ENCODE measurements around the gene MRGPRD.
"Not testable (repeated sequence)": the region's sequence is repeated elsewhere in the genome, so short reads cannot be mapped to it uniquely, and the experiment has no call there.

MRGPRD gene

DNA sequence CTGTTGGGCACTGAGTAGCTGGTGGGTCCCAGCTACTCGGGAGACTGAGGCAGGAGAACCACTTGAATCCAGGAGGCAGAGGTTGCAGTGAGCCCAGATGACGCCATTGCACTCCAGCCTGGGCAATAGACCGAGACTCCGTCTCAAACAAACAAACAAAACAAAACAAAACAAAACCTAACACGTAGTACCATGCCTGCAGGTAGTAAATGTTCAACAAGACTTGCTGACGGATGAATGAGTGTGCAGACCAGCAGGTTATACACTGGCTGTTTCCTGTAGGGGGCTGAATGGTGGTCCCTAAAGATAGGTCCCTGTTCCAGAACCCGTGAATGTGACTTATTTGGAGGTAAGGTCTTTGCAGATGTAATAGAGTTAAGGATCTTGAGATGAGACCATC lies 12.8 kb upstream of the MRGPRD start:
- no peak for DNase-seq

DNA sequence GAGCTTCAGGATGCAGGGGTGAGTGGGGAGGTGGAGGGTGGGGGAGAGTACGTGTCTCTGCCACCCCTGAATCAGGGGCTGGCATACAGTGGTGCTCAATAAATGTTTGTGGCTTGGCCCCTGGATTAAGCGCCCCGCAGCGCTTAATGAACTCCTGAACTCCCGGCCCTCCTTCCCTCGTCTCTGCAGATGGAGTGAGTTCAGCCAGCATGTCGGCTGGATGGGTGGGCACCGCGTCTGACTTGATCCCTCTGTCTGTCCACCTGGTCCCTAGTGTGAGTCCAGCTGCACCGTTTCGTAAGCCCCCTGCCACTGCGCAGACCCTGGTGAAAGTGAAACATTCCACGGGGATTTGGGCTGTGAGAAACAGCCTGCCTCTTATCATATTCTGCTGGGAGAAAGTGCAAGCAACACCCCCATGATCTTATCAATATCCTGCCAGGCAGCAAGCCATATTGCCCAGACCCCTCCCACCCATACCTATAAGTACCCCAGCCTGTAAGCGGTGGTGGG lies 12.0 kb upstream of the MRGPRD start:
- DNase-seq: no peak

DNA sequence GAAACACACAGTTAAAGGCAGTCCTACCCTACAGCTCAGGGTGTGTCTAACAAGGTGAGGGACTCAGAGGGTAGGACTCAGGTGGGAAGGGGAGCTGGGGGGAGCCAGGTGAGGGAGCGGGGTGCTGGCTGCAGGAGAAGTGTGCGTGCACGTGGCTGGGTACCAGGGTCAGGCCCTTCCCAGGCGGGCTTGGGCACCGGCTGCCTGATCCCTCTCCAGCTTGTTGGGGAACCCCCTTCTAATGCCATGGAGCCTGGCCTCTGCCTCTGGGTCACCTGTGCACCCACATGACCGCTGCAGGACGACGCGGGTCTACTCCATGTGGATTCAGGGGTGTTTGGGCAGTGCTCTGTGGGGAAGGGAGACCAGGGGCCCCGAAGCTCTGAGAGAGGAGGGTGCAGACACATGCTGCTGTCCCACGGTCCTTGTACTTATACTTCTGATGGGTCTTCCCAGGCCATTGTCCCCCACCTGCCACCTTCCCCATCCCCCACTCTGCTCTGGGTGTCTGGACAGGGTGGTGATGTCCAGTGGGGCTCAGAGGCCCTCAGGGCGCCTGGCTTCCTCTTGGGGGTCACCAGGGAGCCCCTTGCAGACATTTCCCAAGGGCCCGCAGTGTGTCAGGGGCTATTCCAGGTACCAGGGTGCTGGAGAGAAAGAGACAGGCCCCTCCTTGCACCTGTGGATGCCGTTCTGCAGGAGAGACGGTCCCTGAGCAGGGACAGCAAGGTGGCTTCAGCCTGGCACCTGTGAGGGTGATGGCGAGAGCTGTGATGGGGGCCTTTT lies 10.4 kb upstream of the MRGPRD start:
- no peak for DNase-seq

DNA sequence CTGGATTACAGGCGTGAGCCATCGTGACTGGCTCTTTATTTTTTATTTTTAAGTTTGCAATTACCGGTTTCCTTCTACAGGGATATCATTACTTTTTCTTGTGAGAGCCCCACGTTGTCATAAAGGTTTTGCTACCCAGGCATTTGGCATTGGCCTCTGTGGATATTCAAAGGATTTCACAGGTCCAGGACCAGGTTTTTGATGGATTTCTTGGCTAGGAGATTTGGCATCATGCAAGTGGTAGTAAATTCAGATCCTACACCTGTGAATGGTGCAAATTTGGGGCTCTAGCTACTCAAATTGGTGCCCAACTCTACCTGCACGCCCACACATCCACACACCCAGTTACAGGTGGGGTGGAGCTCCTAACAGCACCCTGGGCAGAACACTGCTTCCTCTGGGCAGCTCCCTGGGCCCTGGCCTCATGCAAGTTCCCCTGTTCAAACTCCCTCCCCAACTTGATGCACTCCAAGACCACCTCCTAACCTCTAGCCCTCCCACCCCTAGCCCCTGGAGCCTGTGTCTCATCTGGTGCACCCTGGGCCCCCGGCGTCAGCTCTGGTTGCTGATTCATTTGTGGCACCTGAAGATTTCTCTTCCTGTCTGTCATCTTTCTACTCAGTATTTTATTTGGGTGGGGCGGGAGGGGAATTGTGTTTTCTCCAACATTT lies 9.3 kb upstream of the MRGPRD start:
- DNase-seq: no peak

DNA sequence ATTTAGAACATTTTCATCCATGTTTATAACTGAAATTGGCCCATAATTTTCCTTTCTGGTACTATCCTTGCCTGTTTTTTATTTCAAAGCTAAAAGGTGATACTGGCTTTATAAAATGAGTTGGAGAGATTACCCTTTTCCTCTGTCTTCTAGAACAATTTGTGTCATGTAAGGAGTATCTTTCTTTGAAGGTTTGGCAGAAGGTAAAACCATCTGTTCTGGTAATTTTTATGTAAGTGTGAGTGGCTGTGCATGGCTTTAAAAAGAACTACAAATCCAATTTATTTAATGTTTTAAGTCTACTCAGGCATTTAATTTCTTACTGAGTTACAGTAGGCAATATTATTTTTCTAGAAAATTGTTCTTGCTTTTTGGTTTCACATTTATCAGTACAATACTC lies 7.7 kb upstream of the MRGPRD start:
- DNase-seq: no peak

DNA sequence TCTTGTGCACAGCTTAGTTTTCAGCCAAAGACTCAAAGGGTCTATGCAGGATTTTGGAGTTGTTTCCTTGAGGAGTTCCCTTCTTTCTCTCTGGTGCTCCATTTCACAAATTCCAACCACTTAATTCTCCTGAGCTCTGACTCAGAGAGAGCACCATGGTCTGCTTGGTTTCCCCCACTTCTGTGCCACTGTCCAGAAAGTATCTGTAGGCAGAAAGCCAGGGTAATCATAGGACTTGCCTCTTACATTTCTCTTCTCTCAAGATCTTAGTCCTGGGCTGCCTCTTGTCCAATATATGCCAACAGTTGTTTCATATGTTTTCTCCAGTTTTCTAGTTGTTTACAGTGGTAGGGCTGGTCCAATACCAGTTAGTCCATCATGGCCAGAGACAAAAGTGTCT lies 6.4 kb upstream of the MRGPRD start:
- DNase-seq: no peak

DNA sequence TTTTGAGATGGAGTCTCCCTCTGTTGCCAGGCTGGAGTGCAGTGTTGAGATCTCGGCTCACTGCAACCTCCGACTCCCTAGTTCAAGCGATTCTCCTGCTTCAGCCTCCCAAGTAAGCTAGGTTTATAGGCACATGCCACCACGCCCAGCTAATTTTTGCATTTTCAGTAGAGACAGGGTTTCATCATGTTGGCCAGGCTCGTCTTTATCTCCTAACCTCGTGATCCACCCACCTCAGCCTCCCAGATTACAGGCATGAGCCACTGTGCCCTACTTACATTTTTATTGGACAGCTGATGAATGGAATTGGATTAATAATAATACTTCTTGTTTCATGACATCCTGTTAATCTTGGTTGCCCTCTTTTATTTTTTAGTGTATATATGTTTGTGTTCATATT lies 3.0 kb upstream of the MRGPRD start:
- no peak for DNase-seq

DNA sequence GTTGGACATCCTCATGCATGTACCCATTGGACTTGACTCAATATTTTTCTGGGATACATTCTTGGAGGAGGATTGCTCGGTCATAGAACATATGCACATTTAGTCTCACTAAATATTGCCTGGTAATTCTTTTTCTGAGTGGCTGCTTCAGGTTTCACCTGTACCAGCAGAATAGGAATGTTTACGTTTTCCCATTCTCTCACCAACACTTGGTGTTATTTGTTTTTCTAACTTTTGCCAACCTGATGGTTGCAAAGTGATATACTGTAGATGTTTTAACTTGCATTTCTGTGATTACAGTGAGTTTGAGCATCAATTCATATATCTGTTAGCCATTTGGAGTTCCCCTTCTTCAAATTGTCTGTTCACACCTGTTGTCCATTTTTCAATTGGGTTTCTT lies 1.3 kb upstream of the MRGPRD start:
- DNase-seq: no peak

DNA sequence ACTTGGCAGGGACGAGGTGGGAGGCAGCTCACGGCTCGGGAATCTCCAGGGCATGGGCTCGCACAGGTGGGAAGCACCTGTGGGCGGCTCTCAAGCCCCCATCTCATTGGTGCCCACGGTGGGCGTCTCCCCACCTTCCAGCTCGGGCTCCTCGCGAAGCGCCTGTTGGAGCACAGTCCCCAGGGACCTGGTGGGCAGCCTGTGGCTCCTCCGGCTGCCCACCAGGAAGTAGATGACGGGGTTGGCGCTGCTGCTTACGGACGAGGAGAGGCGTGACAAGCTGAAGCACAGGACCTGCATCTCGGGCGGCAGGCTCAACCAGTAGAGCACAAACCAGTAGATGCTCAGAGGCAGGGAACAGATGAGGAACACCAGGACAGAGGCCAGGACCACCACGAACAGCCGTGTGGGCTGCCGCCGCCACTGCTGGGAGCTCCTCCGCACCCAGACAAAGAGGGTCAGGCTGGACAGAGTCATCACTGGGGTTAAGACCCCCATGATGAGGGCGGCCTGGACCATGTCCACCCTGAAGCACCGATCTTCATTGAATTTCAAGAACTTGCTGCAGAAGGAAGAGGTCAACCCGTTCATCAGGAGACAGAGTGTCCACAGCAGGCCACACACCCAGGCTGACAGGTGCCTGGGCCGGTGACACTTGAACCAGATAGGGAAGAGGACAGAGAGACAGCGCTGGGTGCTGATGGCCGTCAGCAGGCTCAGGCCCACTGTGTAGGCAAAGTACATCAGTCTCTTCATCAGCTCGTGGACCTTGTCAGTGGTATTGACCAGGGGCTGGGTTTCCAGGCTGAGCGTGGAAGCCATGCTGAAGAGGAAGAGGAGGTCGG lies 633 bp downstream of the MRGPRD start:
- DNase-seq: no peak

DNA sequence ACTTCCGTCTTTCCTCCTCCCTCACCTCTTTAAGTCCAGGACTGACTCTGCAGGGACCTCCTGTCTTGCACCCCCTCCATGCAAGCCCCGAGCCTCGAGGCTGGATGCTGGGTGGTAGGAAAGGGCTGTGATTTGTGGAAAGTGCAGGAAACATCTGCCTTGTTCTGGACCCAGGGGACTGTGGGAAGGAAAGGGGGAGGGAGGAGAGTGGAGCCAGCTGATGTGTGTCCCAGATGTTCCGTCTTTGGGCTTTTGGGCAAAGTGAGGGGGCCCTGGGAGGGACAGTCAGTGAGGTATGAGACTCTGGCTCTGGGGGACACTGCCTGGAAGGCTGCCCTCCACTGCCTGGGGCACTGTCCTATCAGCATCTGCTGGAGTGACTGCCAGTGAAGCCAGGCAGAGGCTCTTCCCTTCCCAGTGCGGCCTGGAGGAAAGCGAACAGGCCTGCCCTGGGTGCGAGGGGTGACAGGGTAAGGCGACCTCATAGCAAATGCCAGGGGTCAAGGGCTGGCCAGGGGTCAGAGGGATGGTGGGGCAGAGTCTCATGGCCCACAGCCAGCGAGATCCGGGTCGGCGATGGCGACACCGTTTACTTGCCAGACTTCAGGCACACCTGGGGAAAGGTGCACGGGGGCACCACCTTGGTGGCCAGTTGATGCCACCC lies 1.7 kb downstream of the MRGPRD start:
- DNase-seq: no peak

DNA sequence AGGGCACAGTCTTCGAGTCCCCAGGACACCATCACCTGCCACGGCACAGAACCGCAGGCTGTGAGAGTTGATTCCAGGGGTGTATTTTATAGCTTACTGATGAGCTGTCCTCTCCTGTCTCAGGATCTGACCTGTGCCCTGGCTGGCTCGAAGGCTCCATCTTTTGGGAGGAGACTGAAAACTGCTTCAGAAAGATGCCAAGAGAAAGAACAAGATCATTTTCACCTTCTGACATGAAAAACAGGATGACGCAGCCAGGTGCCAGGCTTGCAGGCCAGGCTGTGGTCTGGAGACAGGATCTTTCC lies 2.2 kb downstream of the MRGPRD start:
- no peak for DNase-seq

DNA sequence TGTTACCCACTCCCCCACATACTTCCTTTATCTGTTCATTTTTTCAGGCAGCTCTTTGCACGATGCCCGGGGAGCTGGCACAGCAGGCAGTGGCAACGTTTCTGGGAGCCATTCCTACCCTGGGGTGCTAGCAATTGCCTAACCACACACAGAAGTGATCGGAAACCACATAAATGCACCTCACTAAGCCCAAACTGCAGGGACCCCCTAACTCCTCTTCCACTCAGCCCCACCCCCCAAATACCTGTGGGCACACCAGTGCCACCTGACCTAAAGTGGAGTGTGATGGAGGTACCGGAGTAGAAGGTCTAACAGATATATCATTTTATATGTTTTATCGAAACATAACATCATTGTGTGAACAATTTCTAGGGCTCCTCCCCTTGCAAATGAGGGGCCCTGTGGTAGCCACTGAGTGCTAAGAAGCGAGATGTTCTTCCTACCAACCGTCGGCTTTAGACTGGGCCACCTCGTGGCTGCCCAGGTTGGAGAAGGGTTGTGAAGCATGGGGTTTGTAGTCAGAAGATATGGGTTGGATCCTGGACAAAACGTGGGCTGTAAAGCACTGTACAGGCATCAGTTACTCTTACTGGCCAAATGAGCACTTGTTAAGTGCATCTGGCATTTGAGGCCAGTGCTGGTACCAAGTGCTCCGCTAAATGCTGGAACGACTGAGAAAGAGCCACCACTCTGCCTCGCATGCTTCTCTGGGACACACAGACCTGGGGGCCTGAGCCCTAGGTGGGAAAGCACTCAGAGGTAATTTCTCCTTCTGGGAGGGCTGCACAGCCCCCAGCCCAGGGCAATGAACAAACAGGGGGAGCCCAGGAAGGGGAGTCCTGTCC lies 2.8 kb downstream of the MRGPRD start:
- no peak for DNase-seq

DNA sequence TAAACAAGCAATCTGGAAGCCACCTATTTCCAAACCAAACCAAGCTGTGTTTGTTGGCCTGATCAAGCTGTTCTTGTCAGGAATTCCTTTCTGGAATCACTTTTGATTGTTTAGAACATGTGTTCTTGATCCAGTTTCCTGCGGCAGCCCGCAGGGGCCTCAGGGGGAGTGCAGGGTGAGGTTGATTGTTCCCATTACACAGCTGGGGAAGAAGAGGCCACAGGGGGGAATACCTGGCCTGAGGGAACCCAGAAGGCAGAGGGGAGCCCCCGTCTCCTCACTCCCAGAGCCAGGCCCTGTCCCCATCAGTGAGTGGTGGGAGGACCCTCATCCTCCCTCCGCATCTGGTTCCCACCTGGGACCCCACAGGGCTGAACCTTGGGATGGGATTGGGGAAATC lies 4.2 kb downstream of the MRGPRD start:
- DNase-seq: no peak

DNA sequence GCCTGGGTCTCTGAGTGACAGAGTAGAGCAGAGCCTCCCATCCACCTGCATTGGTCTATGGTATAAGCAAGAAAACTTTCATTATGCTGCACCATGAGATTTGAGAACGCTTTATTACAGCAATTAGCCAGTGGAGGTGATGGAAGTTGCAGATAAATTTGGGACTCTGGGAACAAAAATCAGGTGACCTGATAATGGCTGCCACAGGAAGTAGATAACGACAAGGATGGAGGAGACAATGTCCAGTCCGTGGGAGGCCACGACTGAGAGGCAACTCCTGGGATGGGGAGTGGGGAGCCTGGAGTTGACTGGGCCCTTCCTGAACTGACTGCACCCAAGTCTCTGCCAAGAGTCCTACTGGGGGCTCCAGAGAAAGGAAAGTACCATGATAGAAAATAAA lies 4.7 kb downstream of the MRGPRD start:
- no peak for DNase-seq

DNA sequence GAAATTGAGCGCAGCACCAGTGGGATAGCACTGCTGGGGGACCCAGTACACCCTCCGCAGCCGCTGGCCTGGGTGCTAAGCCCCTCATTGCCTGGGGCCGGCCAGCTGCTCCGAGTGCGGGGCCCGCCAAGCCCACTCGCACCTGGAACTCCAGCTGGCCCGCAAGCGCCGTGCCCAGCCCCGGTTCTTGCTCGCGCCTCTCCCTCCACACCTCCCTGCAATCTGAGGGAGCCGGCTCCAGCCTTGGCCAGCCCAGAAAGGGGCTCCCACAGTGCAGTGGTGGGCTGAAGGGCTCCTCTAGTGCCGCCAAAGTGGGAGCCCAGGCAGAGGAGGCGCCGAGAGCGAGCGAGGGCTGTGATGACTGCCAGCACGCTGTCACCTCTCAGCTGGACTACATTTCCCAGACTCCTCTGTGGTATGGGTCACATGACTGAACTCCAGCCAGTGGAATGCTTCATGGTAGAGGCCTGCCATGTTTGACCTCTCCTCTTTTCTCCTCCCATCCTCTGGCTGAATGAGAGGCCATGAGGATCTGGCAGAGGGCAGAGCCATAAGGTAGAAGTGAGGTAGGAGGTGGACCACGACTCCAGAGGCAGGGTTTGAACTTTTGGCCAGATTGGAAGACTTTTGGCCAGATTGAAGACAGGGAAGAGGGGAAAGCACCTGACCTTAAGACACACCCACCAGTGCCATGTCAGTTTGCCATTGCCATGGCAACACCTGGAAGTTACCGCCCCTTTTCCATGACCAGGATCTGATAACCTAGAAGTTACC lies 6.2 kb downstream of the MRGPRD start:
- no peak for DNase-seq

DNA sequence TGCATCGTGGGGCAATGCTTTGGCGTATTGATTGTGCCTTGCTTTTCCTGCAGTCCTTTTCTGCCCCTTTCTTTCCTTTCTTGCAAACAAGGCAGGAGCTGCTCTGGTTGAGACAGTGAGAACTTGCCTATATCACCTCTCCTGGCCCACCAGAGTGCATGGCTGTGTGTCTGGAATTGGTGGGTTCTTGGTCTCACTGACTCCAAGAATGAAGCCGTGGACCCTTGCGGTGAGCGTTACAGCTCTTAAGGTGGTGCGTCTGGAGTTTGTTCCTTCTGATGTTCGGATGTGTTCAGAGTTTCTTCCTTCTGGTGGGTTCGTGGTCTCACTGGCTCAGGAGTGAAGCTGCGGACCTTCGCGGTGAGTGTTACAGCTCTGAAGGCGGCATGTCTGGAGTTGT lies 7.1 kb downstream of the MRGPRD start:
- DNase-seq: not testable (repeated sequence)

DNA sequence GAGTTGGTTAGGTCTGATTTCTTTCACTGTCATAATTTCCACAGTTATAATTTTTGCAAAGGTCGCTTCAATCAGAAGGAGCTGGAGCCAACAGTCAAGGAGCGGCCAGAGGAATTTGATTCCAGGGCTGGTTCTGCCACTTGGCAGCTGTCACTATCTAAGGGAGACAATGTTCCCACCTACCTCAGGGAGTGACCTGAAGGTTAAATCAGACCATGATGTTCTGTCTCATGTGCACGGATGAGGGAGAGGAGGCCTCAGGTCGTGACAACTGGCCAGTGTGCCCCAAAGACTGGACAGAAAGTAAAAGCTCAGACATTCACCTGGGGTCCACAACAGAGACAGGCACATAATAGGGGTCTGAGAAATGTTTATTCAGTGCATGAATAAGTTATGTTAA lies 7.6 kb downstream of the MRGPRD start:
- no peak for DNase-seq

DNA sequence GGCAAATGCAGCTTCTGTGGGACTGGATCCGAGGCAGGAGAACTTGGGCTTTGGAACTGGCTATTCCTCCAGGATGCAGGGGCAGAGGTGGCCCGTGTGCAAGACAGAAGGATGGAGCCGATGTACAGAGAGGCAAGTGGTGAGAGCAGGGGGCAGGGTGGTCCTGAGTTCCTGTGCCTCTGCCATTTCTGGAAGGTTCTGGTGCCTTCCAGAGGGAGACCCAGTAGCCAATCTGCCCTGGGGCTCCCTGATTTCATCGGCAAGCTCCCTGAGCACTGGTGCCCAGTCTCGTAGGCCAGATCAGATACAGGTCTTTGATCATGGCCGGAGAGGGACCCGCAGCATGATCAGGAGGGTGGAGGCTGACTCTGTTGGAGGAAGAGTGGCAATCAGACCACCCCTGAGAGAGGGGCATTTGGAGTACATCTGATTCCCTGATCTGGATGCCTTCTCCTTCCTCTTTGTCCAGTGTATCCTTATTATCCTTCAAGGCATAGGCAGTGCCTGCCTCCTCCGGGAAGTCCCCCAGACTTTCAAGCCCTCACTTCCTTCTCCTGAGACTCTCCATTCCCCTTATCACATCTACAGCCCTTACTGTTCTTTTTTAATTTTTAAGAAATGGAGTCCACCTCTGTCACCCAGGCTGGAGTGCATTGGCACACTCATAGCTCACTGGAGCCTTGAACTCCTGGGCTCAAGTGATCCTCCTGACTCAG lies 9.7 kb downstream of the MRGPRD start:
- no peak for DNase-seq

DNA sequence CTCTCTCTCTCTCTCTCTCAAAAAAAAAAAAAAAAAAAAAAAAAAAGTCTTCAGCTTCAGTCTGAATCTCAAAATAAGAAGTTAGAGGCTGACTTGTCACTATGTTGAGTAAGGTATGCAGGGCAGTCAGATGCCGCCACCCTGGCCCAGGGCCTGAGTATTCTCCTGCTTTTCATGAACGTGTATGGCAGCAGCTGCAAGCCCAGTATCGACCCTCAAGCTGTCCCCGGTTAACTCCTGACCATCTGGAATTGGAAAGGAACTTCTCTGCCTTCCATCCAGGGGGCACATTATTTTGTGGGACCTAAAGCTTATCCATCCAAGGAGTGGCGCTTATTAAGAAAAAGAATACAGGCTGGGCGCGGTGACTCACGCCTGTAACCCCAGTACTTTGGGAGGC lies 11.4 kb downstream of the MRGPRD start:
- DNase-seq: no peak

DNA sequence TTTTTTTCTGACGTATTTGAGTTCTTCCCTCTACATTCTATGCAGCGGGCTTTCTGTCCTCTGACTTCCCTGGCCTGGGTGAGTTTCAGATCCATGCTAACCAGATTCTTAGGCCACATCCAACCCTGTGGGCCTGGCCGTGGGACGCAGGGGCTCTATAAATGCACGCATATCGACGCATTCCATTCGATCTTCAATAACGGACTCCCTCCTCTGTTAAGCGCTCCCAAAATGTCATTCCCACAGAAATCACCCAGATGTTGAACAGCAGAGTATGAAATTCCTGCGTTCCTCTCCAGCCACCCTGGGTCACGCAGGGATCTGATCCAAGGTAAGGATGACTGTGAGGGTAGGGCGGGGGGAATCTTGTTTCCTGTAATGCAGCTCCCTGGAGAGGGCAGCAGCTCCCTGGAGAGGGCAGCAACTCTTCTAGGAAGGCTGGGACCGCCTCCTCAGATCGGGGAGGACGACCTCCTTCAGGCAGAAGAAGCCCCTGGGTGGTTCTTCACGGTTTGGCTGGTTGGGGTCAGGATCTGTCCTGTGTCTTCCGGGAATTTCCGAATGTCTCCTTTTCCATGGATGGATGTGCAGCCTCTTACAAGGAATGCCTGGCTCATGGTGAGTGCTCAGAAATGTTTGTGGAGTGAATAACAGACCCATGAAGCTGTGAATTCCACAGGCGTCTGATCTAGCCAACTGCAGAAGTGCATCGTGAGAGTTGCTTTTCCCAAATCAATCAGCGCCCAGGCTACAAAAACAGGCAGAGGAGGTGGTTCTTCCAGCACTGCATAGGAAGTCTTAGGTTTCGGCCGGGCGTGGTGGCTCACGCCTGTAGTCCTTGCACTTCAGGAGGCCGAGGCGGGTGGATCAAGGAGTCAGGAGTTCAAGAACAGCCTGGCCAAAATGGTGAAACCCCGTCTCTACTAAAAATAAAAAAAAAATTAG lies 12.2 kb downstream of the MRGPRD start:
- DNase-seq: no peak
